Measurements from ENCODE around the gene SKI.

Gene SKI

DNA sequence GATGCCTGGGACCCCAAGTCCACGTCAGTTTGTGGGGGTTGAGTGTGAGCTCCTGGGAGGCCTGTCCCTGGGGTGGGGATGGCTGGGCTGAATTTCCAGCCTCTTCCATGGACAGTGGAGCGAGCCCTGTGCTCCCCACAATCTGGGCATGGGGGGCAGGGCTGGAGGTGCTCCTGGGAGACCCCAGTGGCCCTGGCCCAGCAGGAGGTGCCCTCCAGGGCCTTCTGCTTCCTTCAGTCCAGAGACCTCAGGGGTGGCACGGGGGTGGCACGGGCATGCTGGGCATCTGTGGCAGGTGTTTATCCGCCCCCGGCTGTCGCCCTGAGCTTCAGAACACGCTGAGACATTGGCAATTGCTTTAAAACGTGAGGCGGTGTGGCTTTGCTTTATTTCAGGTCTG lies 122.4 kb downstream of the SKI start:
- TF ChIP-seq CTCF (IDR thresholded peaks at IDR 0.05; ENCODE audit: low read depth, low read length), result no peak
- DNase-seq (ENCODE audit: low read depth, low spot score), result no peak
- no peak overlapping the region for H3K4me3 ChIP-seq (ENCODE audit: low read depth, low read length)
- in situ Hi-C loops (cut with HindIII; ENCODE audit: low sequenced_read_pairs), result no loop called here

- H3K4me3 ChIP-seq (ENCODE audit: low read depth, low read length), result no peak overlapping the region
- DNase-seq (ENCODE audit: low read depth, low spot score), result no peak
- in situ Hi-C loops (cut with HindIII; ENCODE audit: low sequenced_read_pairs), result no loop called here
- no peak for TF ChIP-seq CTCF (IDR thresholded peaks at IDR 0.05; ENCODE audit: low read depth, low read length)
Observed at GRCh38 chr1:2350911-2351655, 123.0 kb downstream of the SKI start.

- no peak for TF ChIP-seq CTCF (IDR thresholded peaks at IDR 0.05; ENCODE audit: low read depth, low read length)
- DNase-seq (ENCODE audit: low read depth, low spot score), result no peak
- no peak overlapping the region for H3K4me3 ChIP-seq (ENCODE audit: low read depth, low read length)
- in situ Hi-C loops (cut with HindIII; ENCODE audit: low sequenced_read_pairs), result no loop called here
Observed at GRCh38 chr1:2351723-2352122, 123.6 kb downstream of the SKI start.

DNA sequence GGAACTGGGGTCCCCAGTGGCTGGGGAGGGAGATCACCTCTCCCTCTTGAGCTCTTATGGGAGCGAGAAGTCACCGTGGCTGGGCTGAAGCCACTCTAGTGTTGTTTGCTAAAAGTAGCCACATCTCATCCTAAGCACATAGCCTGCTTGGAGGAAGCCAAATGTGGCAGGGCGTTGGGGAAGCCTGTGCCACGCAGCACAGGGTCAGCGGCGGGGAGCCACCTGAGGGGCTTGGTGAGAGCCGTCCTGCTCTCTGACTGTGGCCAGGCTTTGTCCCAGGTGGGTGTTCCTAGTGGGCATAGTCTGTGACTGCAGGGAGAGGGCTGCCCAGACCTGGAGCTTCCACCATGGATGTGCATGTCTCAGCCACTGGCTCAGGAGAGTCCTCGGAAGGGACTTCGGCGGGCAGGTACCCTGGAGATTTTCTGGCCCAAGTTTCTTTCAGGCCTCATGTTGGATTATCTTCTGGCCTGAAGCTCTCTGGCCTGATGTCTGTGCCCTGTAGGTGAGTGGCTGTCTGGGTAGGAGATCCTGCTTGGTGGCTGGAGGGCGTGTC lies 124.3 kb downstream of the SKI start:
- in situ Hi-C loops (cut with HindIII; ENCODE audit: low sequenced_read_pairs), result no loop called here

GRCh38 chr1:2352897-2353550 lies 124.9 kb downstream of the SKI start:
- no peak overlapping the region for H3K4me3 ChIP-seq (ENCODE audit: low read depth, low read length)
- no peak for DNase-seq (ENCODE audit: low read depth, low spot score)
- in situ Hi-C loops (cut with HindIII; ENCODE audit: low sequenced_read_pairs), result no loop called here
- no peak for TF ChIP-seq CTCF (IDR thresholded peaks at IDR 0.05; ENCODE audit: low read depth, low read length)

More for the DNA sequence above, 124.3 kb downstream of the SKI start:
- TF ChIP-seq CTCF (IDR thresholded peaks at IDR 0.05; ENCODE audit: low read depth, low read length), result no peak
- DNase-seq (ENCODE audit: low read depth, low spot score), result no peak
- H3K4me3 ChIP-seq (ENCODE audit: low read depth, low read length), result no peak overlapping the region

- TF ChIP-seq CTCF (IDR thresholded peaks at IDR 0.05; ENCODE audit: low read depth, low read length), result no peak
- no peak for DNase-seq (ENCODE audit: low read depth, low spot score)
- in situ Hi-C loops (cut with HindIII; ENCODE audit: low sequenced_read_pairs), result no loop called here
Observed at GRCh38 chr1:2353551-2354438, 125.7 kb downstream of the SKI start.

More at GRCh38 chr1:2353551-2354438, 125.7 kb downstream of the SKI start:
- no peak overlapping the region for H3K4me3 ChIP-seq (ENCODE audit: low read depth, low read length)
